ENCODE measurements around the gene CNTNAP5. TPM values are rescaled to one million over a fixed set of nuclear protein-coding genes. Genes with fewer than 3 reads are reported as not detected.

The CNTNAP5 gene
- total and polyA plus RNA-seq, 9 of the 15 experiments (the other 6 are each of a cell fraction or from before 2014, with no cell fraction given), result not detected

- DNase-seq (ENCODE audit: extremely low read depth in 1 of 4, low spot score in 3 of 4) (no peak), FAIRE-seq (no peak), ATAC-seq (no peak)
- BruUV-seq (replicated peaks), result no TSS peak
- no peaks in the 10 kb centered on the region for H3K9me1 ChIP-seq (ENCODE audit: control insufficient read depth, insufficient read depth, low read length)
- WGBS (ENCODE audit: insufficient coverage, low coverage, missing lambda C conversion rate), result 4% methylated on average over 6 of the region's 6 CpGs
- H3K4me3 ChIP-seq, result no peak overlapping the region
- no peak overlapping the region for H2AFZ ChIP-seq (ENCODE audit: low read depth, low read length)
- no peaks in the 10 kb centered on the region for H4K20me1 ChIP-seq (replicated peaks; ENCODE audit: control insufficient read depth, insufficient read depth, low read length)
- CTCF ChIA-PET (ENCODE audit: low intra/inter-chr PET ratio), result no interaction called here
- intact Hi-C loops (cut with micrococcal nuclease), result no loop called here
- no peaks in the 10 kb centered on the region for H3K27me3 ChIP-seq (ENCODE audit: control insufficient read depth in 2 of 2, insufficient read depth in 2 of 2, low read length in 2 of 2)
- POLR2A ChIA-PET, result no interaction called here
- H3K9ac ChIP-seq (ENCODE audit: insufficient read depth in 1 of 2, low read depth in 2 of 2, low read length in 2 of 2), result no peak overlapping the region
- H3K4me1 ChIP-seq (replicated peaks in 1 of 2; ENCODE audit: control insufficient read depth in 2 of 2, insufficient read depth in 2 of 2, low read length in 2 of 2), result no peaks in the 10 kb centered on the region
- no peak overlapping the region for H3K4me2 ChIP-seq (ENCODE audit: insufficient read depth, low read length)
- H3K9me3 ChIP-seq (replicated peaks; ENCODE audit: control insufficient read depth, insufficient read depth, low read depth, low read length), result no peaks in the 10 kb centered on the region
- H3K27ac ChIP-seq (ENCODE audit: extremely low read depth, low read depth, low read length), result no peak overlapping the region
- H3K36me3 ChIP-seq (ENCODE audit: control insufficient read depth, insufficient read depth, low read length), result no peaks in the 10 kb centered on the region
- in situ Hi-C loops (cut with MboI), result no loop called here
- no peaks in the 10 kb centered on the region for H3K79me2 ChIP-seq (ENCODE audit: control insufficient read depth, insufficient read depth, low read length)
- TF ChIP-seq SMARCB1 (IDR thresholded peaks at IDR 0.05; ENCODE audit: insufficient read length, low read depth), result no peak
- TF ChIP-seq ZNF143 (CRISPR knock-in tag; IDR thresholded peaks at IDR 0.05), result no peak
- TF ChIP-seq MEF2D (tag; conservative IDR thresholded peaks at IDR 0.05; ENCODE audit: low read depth), result no peak
- no peak for TF ChIP-seq CREBBP (IDR thresholded peaks at IDR 0.05; ENCODE audit: low read depth, low read length)
- TF ChIP-seq PHF21A (IDR thresholded peaks at IDR 0.05; ENCODE audit: borderline replicate concordance, low read depth), result no peak
- TF ChIP-seq SAFB (IDR thresholded peaks at IDR 0.05; ENCODE audit: borderline replicate concordance, low read depth, low read length), result no peak
- TF ChIP-seq TAL1 (IDR thresholded peaks at IDR 0.05), result no peak
- TF ChIP-seq, protein P1, sequence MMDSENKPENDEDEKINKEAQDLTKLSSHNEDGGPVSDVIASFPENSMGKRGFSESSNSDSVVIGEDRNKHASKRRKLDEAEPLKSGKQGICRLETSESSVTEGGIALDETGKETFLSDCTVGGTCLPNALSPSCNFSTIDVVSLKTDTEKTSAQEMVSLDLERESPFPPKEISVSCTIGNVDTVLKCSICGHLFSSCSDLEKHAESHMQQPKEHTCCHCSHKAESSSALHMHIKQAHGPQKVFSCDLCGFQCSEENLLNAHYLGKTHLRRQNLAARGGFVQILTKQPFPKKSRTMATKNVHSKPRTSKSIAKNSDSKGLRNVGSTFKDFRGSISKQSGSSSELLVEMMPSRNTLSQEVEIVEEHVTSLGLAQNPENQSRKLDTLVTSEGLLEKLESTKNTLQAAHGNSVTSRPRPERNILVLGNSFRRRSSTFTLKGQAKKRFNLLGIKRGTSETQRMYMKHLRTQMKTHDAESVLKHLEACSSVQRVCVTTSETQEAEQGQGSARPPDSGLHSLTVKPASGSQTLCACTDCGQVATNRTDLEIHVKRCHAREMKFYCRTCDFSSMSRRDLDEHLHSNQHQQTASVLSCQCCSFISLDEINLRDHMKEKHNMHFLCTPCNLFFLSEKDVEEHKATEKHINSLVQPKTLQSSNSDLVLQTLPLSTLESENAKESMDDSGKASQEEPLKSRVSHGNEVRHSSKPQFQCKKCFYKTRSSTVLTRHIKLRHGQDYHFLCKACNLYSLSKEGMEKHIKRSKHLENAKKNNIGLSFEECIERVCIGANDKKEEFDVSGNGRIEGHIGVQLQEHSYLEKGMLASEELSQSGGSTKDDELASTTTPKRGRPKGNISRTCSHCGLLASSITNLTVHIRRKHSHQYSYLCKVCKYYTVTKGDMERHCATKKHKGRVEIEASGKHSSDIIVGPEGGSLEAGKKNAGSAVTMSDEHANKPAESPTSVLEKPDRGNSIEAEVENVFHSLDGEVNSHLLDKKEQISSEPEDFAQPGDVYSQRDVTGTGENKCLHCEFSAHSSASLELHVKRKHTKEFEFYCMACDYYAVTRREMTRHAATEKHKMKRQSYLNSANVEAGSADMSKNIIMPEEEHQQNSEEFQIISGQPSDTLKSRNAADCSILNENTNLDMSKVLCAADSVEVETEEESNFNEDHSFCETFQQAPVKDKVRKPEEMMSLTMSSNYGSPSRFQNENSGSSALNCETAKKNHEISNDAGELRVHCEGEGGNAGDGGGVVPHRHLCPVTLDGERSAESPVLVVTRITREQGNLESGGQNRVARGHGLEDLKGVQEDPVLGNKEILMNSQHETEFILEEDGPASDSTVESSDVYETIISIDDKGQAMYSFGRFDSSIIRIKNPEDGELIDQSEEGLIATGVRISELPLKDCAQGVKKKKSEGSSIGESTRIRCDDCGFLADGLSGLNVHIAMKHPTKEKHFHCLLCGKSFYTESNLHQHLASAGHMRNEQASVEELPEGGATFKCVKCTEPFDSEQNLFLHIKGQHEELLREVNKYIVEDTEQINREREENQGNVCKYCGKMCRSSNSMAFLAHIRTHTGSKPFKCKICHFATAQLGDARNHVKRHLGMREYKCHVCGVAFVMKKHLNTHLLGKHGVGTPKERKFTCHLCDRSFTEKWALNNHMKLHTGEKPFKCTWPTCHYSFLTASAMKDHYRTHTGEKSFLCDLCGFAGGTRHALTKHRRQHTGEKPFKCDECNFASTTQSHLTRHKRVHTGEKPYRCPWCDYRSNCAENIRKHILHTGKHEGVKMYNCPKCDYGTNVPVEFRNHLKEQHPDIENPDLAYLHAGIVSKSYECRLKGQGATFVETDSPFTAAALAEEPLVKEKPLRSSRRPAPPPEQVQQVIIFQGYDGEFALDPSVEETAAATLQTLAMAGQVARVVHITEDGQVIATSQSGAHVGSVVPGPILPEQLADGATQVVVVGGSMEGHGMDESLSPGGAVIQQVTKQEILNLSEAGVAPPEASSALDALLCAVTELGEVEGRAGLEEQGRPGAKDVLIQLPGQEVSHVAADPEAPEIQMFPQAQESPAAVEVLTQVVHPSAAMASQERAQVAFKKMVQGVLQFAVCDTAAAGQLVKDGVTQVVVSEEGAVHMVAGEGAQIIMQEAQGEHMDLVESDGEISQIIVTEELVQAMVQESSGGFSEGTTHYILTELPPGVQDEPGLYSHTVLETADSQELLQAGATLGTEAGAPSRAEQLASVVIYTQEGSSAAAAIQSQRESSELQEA (IDR thresholded peaks at IDR 0.05; ENCODE audit: low read depth), result no peak
Observed at GRCh38 chr2:124165698-124166097, 140.6 kb downstream of the CNTNAP5 start.

All from K562 (cell line).